Measurements from ENCODE around the gene CCRL2. TPM values are rescaled to one million over a fixed set of nuclear protein-coding genes. Genes with fewer than 3 reads are reported as not detected.

The CCRL2 gene
- total and polyA plus RNA-seq, 2 donors (not counting 1 experiment from before 2014, with no cell fraction given): 2.6 to 3.3 TPM

GRCh38 chr3:46375814-46376213, 31.2 kb upstream of the CCRL2 start:
- Mint-ChIP-seq H3K4me3 (no peak overlapping the region), H3K27ac (no peak overlapping the region), H3K9me3 (ENCODE audit: insufficient read depth) (no peaks in the 10 kb centered on the region), H3K4me1 (peaks cover 29% of the 10 kb centered on the region), H3K27me3 (peaks cover 3% of the 10 kb centered on the region)
- Histone ChIP-seq H3K4me3 (ENCODE audit: control extremely low read depth in 1 of 5, extremely low read depth in 1 of 5, insufficient read depth in 1 of 5, low read depth in 2 of 5, low read length in 4 of 5) (no peak overlapping the region), H3K9ac (ENCODE audit: low read length) (no peak overlapping the region), H4K20me1 (ENCODE audit: control insufficient read depth, insufficient read depth, low read length, poor library complexity, severe bottlenecking) (no peaks in the 10 kb centered on the region), H3K27ac (ENCODE audit: low read length in 2 of 2) (no peak overlapping the region), H3K79me2 (ENCODE audit: control insufficient read depth, insufficient read depth, low read length) (no peaks in the 10 kb centered on the region), H3K27me3 (replicated peaks in 1 of 4; ENCODE audit: control extremely low read depth in 1 of 4, control insufficient read depth in 3 of 4, insufficient read depth in 4 of 4, low read length in 3 of 4) (peaks cover 0 to 2% (median 0%) of the 10 kb centered on the region in 4 experiments), H3K4me2 (replicated peaks; ENCODE audit: low read depth, low read length, poor library complexity, severe bottlenecking) (no peak overlapping the region), H3K4me1 (ENCODE audit: control insufficient read depth in 2 of 2, insufficient read depth in 2 of 2, low read length in 2 of 2) (peaks cover 13 to 16% of the 10 kb centered on the region in 2 donors), H2AFZ (ENCODE audit: insufficient read depth, low read depth, low read length, poor library complexity, severe bottlenecking) (no peak overlapping the region), H3K36me3 (replicated peaks in 1 of 2; ENCODE audit: control extremely low read depth in 1 of 2, control insufficient read depth in 1 of 2, extremely low read depth in 1 of 2, insufficient read depth in 2 of 2, low read length in 1 of 2) (no peaks in the 10 kb centered on the region), H3K9me3 (ENCODE audit: control extremely low read depth in 1 of 3, control insufficient read depth in 2 of 3, insufficient read depth in 1 of 3, low read length in 2 of 3) (no peaks in the 10 kb centered on the region)
- 0% methylated on average over 1 of the region's 2 CpGs for WGBS (ENCODE audit: insufficient coverage)
- ATAC-seq (ENCODE audit: low read depth): no peak
- no peak for DNase-seq
- POLR2A ChIA-PET: no interaction called here
- no peak for TF ChIP-seq CTCF (IDR thresholded peaks at IDR 0.05)
- no peak for TF ChIP-seq EZH2 (IDR thresholded peaks at IDR 0.05; ENCODE audit: borderline replicate concordance, insufficient read depth, low read depth, low read length, poor library complexity, severe bottlenecking)
- CTCF ChIA-PET: interaction anchor here (2.0 to 2.2 kb wide), 2 partner anchors 54 to 100 kb away, joined by 4 to 13 read pairs; no protein-coding TSS in a partner anchor
- intact Hi-C loops (cut with micrococcal nuclease): no loop called here

- 51% methylated on average over 8 of the region's 8 CpGs for WGBS (ENCODE audit: insufficient coverage)
- Mint-ChIP-seq H3K4me3 (no peak overlapping the region), H3K27ac (peak overlapping the region; percentile 5), H3K9me3 (ENCODE audit: insufficient read depth) (no peaks in the 10 kb centered on the region), H3K4me1 (peaks cover 41% of the 10 kb centered on the region), H3K27me3 (peaks cover 3% of the 10 kb centered on the region)
- H3K4me2 ChIP-seq (replicated peaks; ENCODE audit: low read depth, low read length, poor library complexity, severe bottlenecking): no peak overlapping the region
- POLR2A ChIA-PET: interaction anchor here (0.5 to 0.7 kb wide), 3 partner anchors 35 to 171 kb away, joined by 4 read pairs; partner anchors contain the start of gene CCR3
- H4K20me1 ChIP-seq (ENCODE audit: control insufficient read depth, insufficient read depth, low read length, poor library complexity, severe bottlenecking): no peaks in the 10 kb centered on the region
- no peaks in the 10 kb centered on the region for H3K79me2 ChIP-seq (ENCODE audit: control insufficient read depth, insufficient read depth, low read length)
- DNase-seq: peak; percentile 64
- CTCF ChIA-PET: interaction anchor here (0.6 to 5.1 kb wide), 34 partner anchors 9 to 719 kb away, joined by 3 to 58 read pairs (median 4); partner anchors contain the start of genes CCR1, CXCR6 and FYCO1
- H3K4me1 ChIP-seq (ENCODE audit: control insufficient read depth in 2 of 2, insufficient read depth in 2 of 2, low read length in 2 of 2): peaks cover 24 to 30% of the 10 kb centered on the region in 2 donors
- no peaks in the 10 kb centered on the region for H3K9me3 ChIP-seq (ENCODE audit: control extremely low read depth in 1 of 3, control insufficient read depth in 2 of 3, insufficient read depth in 1 of 3, low read length in 2 of 3)
- no peak overlapping the region for H3K9ac ChIP-seq (ENCODE audit: low read length)
- TF ChIP-seq CTCF (IDR thresholded peaks at IDR 0.05) (peak; percentile 72), EZH2 (IDR thresholded peaks at IDR 0.05; ENCODE audit: borderline replicate concordance, insufficient read depth, low read depth, low read length, poor library complexity, severe bottlenecking) (no peak)
- no peak overlapping the region for H3K27ac ChIP-seq (ENCODE audit: low read length in 2 of 2)
- intact Hi-C loops (cut with micrococcal nuclease): loop anchor here (1.0 kb wide), 2 partner anchors 102 to 440 kb away; no protein-coding TSS in a partner anchor
- peaks cover 0 to 2% (median 0%) of the 10 kb centered on the region in 4 experiments for H3K27me3 ChIP-seq (replicated peaks in 1 of 4; ENCODE audit: control extremely low read depth in 1 of 4, control insufficient read depth in 3 of 4, insufficient read depth in 4 of 4, low read length in 3 of 4)
- no peak overlapping the region for H2AFZ ChIP-seq (ENCODE audit: insufficient read depth, low read depth, low read length, poor library complexity, severe bottlenecking)
- peak; percentile 51 for ATAC-seq (ENCODE audit: low read depth)
- no peaks in the 10 kb centered on the region for H3K36me3 ChIP-seq (replicated peaks in 1 of 2; ENCODE audit: control extremely low read depth in 1 of 2, control insufficient read depth in 1 of 2, extremely low read depth in 1 of 2, insufficient read depth in 2 of 2, low read length in 1 of 2)
- H3K4me3 ChIP-seq (ENCODE audit: control extremely low read depth in 1 of 5, extremely low read depth in 1 of 5, insufficient read depth in 1 of 5, low read depth in 2 of 5, low read length in 4 of 5): no peak overlapping the region
These were observed 28.6 kb upstream of the CCRL2 start for GRCh38 chr3:46378426-46378942.

Data from B cell (primary cell).